GM23338 (cell line): ENCODE data around the gene PTGIS. TPM values are rescaled to one million over a fixed set of nuclear protein-coding genes. Genes with fewer than 3 reads are reported as not detected.

Source experiments
- EZH2 ChIP-seq: fragments of 200-600 bp; sonication (generic); IDR thresholded peaks from one replicate; pipeline ENCODE4 v1.8.0; 2017; ENCODE audit warnings: antibody characterized with exemption, mild to moderate bottlenecking, low read depth; ENCODE audit not compliant: unreplicated experiment
- EZH2phosphoT487 ChIP-seq: fragments of 200-600 bp; sonication (generic); IDR thresholded peaks from one replicate; pipeline ENCODE4 v1.8.1; 2018; ENCODE audit warnings: antibody characterized with exemption; ENCODE audit not compliant: unreplicated experiment
- polyA plus RNA-seq: library from polyadenylated mRNA; unstranded; fragments of >200 nt; fragmentation: Nextera tagmentation; extraction: Ambion mirVana; gene quantifications from 2 replicates; pipeline ENCODE4 v1.2.1, GENCODE V29; 2016
- total RNA-seq: library from RNA; depleted of rRNA; stranded (reverse); fragments of >200 nt; shearing (Covaris generic); gene quantifications from 2 replicates; pipeline ENCODE4 v1.2.3, GENCODE V29; 2014
- TF ChIP-seq, protein P1 (sequence below): IDR thresholded peaks from one replicate; pipeline ENCODE4 v1.6.1; 2018; ENCODE audit warnings: antibody characterized with exemption; ENCODE audit not compliant: unreplicated experiment
- TF ChIP-seq, protein P2 (sequence below): fragments of 250-450 bp; sonication (Bioruptor Pico); IDR thresholded peaks from 2 replicates; pipeline ENCODE4 v1.5.0; 2020; ENCODE audit warnings: mild to moderate bottlenecking, moderate library complexity

PTGIS gene
- total and polyA plus RNA-seq, 2 experiments from 2014 or later: 6.6 to 28.7 TPM

DNA sequence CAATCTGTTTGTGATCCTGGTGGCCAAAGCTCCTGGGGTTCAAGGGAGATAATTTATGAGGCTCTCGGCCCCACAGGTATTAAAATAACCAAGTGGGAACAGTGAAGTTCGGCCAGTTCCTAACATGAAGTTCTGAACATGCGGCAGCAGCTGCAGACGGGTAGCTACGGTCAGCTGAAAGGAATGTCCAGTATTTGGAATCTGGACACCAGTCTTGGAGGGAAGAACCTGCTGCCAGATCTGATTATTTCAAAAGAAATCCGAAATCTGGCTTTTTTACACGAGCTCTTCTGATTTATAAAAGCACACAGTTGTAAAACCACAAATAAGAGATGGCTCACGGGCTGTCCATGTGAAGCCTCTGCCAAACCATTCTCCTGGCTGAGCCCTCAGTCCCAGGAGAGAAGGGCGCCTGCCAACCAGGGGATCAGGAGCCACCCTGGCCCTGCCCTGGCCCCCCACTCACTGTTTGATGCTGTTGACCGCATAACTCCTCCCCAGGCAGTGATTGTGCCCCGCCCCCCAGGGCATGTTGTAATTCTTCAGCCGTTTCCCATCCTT lies 57.3 kb downstream of the PTGIS start (continued):
- TF ChIP-seq, protein P1, sequence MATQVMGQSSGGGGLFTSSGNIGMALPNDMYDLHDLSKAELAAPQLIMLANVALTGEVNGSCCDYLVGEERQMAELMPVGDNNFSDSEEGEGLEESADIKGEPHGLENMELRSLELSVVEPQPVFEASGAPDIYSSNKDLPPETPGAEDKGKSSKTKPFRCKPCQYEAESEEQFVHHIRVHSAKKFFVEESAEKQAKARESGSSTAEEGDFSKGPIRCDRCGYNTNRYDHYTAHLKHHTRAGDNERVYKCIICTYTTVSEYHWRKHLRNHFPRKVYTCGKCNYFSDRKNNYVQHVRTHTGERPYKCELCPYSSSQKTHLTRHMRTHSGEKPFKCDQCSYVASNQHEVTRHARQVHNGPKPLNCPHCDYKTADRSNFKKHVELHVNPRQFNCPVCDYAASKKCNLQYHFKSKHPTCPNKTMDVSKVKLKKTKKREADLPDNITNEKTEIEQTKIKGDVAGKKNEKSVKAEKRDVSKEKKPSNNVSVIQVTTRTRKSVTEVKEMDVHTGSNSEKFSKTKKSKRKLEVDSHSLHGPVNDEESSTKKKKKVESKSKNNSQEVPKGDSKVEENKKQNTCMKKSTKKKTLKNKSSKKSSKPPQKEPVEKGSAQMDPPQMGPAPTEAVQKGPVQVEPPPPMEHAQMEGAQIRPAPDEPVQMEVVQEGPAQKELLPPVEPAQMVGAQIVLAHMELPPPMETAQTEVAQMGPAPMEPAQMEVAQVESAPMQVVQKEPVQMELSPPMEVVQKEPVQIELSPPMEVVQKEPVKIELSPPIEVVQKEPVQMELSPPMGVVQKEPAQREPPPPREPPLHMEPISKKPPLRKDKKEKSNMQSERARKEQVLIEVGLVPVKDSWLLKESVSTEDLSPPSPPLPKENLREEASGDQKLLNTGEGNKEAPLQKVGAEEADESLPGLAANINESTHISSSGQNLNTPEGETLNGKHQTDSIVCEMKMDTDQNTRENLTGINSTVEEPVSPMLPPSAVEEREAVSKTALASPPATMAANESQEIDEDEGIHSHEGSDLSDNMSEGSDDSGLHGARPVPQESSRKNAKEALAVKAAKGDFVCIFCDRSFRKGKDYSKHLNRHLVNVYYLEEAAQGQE: no peak
- TF ChIP-seq EZH2: no peak
- TF ChIP-seq, protein P2, sequence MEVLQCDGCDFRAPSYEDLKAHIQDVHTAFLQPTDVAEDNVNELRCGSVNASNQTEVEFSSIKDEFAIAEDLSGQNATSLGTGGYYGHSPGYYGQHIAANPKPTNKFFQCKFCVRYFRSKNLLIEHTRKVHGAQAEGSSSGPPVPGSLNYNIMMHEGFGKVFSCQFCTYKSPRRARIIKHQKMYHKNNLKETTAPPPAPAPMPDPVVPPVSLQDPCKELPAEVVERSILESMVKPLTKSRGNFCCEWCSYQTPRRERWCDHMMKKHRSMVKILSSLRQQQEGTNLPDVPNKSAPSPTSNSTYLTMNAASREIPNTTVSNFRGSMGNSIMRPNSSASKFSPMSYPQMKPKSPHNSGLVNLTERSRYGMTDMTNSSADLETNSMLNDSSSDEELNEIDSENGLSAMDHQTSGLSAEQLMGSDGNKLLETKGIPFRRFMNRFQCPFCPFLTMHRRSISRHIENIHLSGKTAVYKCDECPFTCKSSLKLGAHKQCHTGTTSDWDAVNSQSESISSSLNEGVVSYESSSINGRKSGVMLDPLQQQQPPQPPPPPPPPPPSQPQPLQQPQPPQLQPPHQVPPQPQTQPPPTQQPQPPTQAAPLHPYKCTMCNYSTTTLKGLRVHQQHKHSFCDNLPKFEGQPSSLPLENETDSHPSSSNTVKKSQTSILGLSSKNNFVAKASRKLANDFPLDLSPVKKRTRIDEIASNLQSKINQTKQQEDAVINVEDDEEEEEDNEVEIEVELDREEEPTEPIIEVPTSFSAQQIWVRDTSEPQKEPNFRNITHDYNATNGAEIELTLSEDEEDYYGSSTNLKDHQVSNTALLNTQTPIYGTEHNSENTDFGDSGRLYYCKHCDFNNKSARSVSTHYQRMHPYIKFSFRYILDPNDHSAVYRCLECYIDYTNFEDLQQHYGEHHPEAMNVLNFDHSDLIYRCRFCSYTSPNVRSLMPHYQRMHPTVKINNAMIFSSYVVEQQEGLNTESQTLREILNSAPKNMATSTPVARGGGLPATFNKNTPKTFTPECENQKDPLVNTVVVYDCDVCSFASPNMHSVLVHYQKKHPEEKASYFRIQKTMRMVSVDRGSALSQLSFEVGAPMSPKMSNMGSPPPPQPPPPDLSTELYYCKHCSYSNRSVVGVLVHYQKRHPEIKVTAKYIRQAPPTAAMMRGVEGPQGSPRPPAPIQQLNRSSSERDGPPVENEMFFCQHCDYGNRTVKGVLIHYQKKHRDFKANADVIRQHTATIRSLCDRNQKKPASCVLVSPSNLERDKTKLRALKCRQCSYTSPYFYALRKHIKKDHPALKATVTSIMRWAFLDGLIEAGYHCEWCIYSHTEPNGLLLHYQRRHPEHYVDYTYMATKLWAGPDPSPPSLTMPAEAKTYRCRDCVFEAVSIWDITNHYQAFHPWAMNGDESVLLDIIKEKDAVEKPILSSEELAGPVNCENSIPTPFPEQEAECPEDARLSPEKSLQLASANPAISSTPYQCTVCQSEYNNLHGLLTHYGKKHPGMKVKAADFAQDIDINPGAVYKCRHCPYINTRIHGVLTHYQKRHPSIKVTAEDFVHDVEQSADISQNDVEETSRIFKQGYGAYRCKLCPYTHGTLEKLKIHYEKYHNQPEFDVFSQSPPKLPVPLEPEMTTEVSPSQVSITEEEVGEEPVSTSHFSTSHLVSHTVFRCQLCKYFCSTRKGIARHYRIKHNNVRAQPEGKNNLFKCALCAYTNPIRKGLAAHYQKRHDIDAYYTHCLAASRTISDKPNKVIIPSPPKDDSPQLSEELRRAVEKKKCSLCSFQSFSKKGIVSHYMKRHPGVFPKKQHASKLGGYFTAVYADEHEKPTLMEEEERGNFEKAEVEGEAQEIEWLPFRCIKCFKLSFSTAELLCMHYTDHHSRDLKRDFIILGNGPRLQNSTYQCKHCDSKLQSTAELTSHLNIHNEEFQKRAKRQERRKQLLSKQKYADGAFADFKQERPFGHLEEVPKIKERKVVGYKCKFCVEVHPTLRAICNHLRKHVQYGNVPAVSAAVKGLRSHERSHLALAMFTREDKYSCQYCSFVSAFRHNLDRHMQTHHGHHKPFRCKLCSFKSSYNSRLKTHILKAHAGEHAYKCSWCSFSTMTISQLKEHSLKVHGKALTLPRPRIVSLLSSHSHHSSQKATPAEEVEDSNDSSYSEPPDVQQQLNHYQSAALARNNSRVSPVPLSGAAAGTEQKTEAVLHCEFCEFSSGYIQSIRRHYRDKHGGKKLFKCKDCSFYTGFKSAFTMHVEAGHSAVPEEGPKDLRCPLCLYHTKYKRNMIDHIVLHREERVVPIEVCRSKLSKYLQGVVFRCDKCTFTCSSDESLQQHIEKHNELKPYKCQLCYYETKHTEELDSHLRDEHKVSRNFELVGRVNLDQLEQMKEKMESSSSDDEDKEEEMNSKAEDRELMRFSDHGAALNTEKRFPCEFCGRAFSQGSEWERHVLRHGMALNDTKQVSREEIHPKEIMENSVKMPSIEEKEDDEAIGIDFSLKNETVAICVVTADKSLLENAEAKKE: no peak
- no peak for TF ChIP-seq EZH2phosphoT487
